AG09309 (cell line): ENCODE data around the gene UBAP1.

Experiments used
- DNase-seq: peaks from one replicate; pipeline ENCODE4 v3.0.0-alpha.2; 2010; ENCODE audit warnings: low read depth
- H3K4me3 ChIP-seq: 2 replicates; pipeline ENCODE4 v1.5.1; 2011; ENCODE audit warnings: mild to moderate bottlenecking, low read depth, low read length, moderate library complexity; ENCODE audit not compliant: control insufficient read depth
- CTCF ChIP-seq: IDR thresholded peaks from 2 replicates; pipeline ENCODE4 v1.5.1; 2011; ENCODE audit warnings: mild to moderate bottlenecking, low read depth, low read length, inconsistent platforms; ENCODE audit not compliant: insufficient read depth, control insufficient read depth; ENCODE audit errors: missing control alignments

The UBAP1 gene

GRCh38 chr9:34197756-34198711 lies 19.2 kb downstream of the UBAP1 start:
- no peak for TF ChIP-seq CTCF
- no peak for DNase-seq
- H3K4me3 ChIP-seq: no peak overlapping the region

GRCh38 chr9:34200092-34200491 lies 21.2 kb downstream of the UBAP1 start:
- TF ChIP-seq CTCF: no peak
- H3K4me3 ChIP-seq: no peak overlapping the region
- DNase-seq: no peak

GRCh38 chr9:34203275-34203991 lies 24.6 kb downstream of the UBAP1 start:
- TF ChIP-seq CTCF: no peak
- no peak overlapping the region for H3K4me3 ChIP-seq
- no peak for DNase-seq

GRCh38 chr9:34203992-34204635 lies 25.3 kb downstream of the UBAP1 start:
- no peak for TF ChIP-seq CTCF
- no peak for DNase-seq
- no peak overlapping the region for H3K4me3 ChIP-seq

GRCh38 chr9:34205102-34205501 lies 26.3 kb downstream of the UBAP1 start:
- H3K4me3 ChIP-seq: no peak overlapping the region
- TF ChIP-seq CTCF: no peak
- DNase-seq: no peak

- DNase-seq: no peak
- TF ChIP-seq CTCF: no peak
- no peak overlapping the region for H3K4me3 ChIP-seq
Observed at GRCh38 chr9:34206561-34206960, 27.7 kb downstream of the UBAP1 start.
